Activated CD4-positive, alpha-beta T cell treated with anti-CD3 and anti-CD28 coated beads for 4 hours (primary cell): ENCODE results near the gene GRIK3.

Experiments
- DNase-seq, 2 donors: peaks; one replicate each; pipeline ENCODE4 v3.0.0-alpha.2; 2020

The GRIK3 gene

GRCh38 chr1:36847761-36848160 is 186.6 kb downstream of the GRIK3 start:
- no peak for DNase-seq

GRCh38 chr1:36847186-36847585 is 187.1 kb downstream of the GRIK3 start:
- no peak for DNase-seq

GRCh38 chr1:36846357-36846756 is 188.0 kb downstream of the GRIK3 start:
- no peak for DNase-seq

GRCh38 chr1:36845802-36846201 is 188.5 kb downstream of the GRIK3 start:
- DNase-seq, result no peak

DNA sequence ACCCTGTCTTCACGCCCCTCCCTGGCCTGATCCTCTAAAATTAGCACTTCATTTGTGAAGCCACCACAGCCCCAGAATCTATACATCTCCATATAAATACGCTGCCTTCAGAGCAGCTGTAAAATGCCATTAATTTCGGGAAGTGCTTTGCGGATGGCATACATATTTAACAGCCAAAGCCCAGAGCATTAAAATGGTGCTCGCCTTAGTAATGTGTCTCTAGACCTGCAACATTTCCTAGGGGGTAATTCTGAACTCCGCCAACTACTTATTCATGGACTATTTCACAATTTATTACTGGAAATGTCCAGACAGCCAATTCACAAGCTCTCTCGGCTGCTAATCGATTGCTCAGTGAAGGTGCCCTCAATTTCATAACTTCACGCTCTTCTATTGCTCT is 189.4 kb downstream of the GRIK3 start:
- no peak for DNase-seq

- no peak for DNase-seq
These were observed 190.3 kb downstream of the GRIK3 start for GRCh38 chr1:36843906-36844610.

DNA sequence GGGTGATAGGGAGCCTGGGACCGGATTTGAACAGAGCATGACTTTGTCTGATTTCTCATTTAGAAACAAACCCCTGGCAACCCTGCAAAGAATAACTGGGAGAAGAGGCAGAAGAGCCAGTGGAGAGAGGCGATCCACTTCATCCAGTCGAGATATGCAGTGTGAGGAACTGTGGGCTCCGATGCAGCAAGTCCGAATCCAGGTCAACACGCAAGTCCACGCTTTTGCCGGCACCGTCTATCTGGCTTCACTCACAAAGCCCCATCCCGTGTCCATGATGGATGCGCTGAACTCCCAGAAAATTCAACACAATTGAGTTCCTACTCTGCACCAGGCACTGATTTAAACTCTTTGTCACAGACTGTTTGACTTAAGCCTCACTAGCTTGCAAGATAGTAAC is 191.3 kb downstream of the GRIK3 start:
- no peak for DNase-seq

DNA sequence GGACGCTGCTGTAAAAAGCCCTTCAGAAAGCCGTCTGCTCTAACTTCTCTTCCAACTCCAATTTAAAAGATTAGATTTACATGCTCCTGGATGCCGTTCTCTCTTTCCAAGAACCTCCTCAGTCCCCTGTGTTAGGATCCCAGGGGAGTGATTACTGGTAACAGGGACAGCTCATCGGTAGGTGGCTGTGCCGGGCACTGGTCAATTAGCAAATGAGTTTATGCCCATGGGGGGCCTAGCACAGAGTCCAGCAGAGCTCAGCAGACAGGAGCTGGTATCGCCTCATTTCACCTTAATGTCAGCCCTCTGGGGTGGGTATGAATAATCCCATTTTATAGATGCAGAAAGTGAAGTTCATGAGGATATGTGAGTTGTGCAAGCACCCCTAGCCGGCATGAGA is 191.9 kb downstream of the GRIK3 start:
- no peak for DNase-seq

DNA sequence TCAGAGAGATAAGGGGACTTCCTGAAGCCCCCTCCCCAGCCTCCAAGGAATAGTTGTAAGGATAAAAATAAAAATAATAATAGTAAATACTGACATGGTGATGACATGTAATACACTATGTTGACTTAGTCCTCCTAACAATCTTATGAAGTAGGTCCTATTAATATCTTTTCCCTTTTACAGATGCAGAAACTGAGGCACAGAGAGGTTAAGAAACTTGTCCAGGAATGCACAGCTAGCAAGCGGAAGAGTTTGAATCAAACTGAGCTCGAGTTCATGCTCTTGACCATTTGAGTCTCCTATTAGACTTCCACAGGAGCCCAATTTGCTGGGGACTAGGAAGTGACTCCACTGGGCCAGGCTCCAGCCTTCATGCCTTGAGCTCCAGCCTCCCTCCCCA is 194.8 kb downstream of the GRIK3 start:
- no peak for DNase-seq

DNA sequence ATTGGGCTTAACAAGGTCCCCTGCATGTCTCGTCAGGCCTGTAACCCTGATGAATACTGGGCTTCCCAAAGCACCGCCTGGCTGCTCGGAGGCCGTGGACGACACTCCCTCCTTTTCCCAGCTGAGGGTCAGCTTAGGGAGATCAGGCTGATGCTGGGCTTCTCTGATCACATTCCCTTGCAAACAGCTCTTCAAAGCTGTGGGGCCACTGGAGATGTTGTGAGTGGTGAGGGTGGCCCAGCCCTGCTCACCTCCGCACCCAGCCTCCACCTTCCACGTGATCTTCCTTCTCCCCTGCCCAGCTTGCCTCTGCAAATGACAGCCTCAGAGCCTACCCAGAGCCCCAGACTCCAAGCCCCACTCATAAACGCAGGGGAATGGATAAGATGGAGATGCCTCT is 195.4 kb downstream of the GRIK3 start:
- DNase-seq, result no peak

GRCh38 chr1:36836916-36837315 is 197.4 kb downstream of the GRIK3 start:
- DNase-seq, result no peak

DNA sequence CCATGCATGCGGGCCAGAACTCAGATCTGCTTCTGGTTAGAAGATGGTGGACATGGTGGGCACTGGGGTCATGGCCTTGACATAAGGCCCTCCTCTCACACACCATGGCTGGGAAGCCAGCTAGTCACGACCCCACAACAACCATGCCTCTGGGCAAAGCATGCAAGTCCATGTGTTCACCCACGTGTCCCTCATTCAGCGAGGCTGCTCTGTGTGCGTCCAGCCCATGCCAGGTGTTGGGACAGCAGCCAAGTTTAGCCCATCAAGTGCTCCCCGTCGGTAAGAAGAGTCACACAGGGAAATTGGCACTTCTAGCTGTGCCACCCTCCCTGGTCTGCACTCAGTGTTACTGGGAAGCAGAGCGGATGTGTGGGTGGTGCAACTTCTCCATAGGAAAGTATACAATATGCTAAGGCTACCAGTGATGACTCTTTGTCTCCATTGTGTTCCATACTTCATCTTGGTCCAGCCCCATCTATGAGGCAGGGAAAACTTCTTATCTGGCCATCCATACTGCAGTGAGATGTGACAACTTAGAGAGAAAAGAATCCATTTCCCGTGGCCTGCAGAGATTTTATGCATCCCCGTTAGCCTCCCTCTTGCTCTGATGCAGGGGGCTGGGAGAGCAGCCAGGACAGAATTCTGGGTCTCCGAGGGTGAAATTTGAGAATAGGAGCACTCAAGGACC is 198.0 kb downstream of the GRIK3 start:
- DNase-seq, result no peak

- DNase-seq, result no peak
These were observed 198.6 kb downstream of the GRIK3 start for GRCh38 chr1:36835696-36836095.

DNA sequence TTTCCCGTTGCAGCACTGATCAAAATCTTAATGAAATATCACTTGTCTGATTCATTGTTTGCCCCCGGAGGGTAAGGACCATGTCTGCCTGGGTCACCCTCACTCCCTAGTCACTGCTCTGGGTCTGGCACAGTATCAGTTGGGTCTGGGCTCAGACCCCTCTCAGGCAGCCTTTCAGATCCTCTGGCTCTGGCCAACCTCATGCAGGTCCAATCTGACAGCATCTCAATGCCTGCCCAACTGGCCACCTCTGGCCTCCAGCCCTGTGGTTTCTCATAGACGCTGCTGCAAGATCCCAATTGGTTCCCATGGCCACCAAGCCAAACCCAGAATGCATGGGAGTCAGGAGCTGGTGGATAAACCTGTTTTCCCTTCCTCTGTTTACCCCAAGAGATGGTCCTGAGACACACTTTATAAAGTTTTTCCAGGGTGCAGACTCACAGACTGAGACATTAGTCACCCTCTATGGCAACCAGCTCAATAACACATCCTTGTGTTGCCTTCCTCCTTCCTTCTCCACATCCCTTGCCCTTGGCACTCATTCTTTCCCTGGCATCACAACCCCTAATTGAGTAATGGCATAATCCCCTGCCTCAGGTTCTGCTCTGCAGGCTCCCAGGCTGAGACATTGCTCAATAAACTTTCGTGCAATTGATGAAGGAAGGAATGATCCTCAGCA is 199.2 kb downstream of the GRIK3 start:
- no peak for DNase-seq

- no peak for DNase-seq
These were observed 199.7 kb downstream of the GRIK3 start for GRCh38 chr1:36834586-36834985.

GRCh38 chr1:36831186-36831810 is 203.0 kb downstream of the GRIK3 start:
- DNase-seq, result no peak

DNA sequence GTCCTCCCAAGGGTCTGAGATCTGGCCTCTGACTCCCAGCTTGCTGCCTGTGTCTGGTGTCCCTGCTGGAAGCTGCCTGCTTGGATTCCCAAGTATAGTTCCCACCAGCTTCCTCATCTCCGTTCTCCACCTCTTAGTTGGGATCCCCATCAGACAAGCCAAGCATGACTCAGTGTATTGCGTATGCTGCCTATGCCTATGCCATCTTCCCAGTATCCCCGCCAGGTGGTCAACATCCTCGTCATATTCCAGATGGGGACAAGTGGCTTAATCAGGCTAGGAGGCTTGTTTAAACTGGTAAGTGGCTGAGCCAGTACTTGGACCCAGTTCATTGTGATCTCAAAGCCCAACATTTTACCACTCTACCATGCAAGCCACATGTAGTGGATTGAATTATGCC is 204.4 kb downstream of the GRIK3 start:
- no peak for DNase-seq

- DNase-seq, result no peak
These were observed 205.2 kb downstream of the GRIK3 start for GRCh38 chr1:36829066-36829465.

GRCh38 chr1:36825226-36825625 is 209.1 kb downstream of the GRIK3 start:
- no peak for DNase-seq

DNA sequence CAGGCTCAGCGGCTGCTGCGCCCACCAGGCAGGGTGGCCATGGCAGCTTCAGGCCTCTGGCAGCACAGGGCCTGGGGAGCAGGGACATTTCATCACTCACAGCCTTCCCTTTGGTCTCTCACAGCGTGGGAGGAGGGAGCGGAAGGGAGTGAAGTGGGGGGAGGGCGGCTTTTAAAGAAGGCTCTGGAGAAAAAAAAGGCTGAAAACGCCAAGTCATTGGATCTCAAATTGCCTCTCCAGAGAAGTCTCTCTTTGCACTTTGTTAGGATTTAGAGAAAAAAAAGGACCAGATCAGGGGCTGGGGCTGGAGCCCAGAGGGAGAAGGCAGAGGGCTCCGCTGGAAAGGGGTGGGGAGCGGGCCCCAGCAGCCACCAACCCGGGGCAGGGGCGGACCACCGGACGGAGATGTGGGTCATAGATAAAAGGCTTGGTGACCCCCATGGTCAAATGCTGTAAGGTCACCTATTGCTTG is 209.9 kb downstream of the GRIK3 start:
- DNase-seq, result no peak

GRCh38 chr1:36822648-36823047 is 211.7 kb downstream of the GRIK3 start:
- no peak for DNase-seq

DNA sequence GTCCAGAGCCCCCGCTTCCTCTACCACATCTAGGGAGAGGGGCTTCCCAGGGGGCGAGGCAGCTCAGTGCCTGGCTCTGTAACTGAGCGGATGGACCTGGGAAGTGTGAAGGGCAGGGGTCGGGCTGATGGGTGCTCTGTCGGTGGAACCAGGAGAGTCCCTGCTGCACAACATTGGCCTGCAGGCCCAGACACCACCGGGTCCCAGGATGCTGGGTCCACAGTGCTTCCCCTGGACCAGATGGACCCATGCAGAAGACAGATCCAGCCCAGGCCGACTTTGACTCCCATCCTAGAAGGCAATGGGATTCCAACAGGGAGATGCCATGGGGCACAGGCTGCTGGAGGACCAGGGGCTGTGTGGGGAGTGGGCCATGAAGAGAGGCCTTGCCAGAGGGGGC is 212.9 kb downstream of the GRIK3 start:
- DNase-seq, result no peak

DNA sequence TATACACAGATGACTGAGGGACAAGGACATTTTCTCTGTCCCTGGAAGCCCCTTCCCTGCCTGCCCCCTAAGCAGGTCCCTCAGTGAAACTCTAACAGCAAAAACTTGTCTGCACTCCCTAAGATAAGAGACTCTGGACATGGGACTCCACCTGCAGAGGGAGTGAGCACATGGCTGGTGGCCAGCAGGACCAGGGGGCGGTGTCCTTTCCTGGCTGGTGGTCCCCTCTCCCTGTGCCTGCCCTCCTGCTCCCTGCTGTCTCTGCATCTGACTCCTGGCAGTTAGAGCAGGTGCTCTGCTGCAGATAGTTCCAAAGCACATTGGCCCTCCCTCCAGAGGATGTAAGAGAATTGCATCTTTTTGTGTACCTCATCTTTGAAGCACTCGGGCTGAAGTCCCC is 215.5 kb downstream of the GRIK3 start:
- no peak for DNase-seq

DNA sequence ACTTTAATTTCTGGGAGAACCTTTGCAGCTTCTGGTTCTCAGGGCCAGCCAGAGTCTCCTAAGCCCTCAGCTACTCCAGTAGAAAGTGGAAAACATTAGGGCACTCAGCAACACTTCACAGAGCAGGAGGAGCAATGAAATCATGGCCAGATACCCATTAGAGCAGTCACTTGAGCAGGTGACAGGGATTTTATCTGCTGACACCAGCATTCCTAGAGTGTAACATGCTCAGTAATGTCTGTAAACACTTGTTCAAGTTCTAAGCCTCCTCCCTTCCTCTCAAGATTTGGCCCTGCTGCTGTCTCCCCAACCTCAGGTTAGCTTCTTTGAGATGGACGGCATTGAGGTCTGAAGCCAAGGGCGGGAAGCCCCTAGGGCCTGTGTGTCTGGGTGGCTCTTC is 218.0 kb downstream of the GRIK3 start:
- DNase-seq, result no peak
